HUDEP-2 (cell line): ENCODE data around the gene OR8G5.
A peak's percentile ranks its signal among the peaks of the same experiment; 100 is the strongest.
"Not testable (repeated sequence)": the region's sequence is repeated elsewhere in the genome, so short reads cannot be mapped to it uniquely, and the experiment has no call there.

Experiments
- DNase-seq, 76 experiments: peaks; one replicate each; lab custom pipeline; 2025; ENCODE audit not compliant: unreplicated experiment in 76 of 76; lab: John Stamatoyannopoulos, UW

Gene OR8G5, protein sequence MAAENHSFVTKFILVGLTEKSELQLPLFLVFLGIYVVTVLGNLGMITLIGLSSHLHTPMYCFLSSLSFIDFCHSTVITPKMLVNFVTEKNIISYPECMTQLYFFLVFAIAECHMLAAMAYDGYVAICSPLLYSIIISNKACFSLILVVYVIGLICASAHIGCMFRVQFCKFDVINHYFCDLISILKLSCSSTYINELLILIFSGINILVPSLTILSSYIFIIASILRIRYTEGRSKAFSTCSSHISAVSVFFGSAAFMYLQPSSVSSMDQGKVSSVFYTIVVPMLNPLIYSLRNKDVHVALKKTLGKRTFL

DNA sequence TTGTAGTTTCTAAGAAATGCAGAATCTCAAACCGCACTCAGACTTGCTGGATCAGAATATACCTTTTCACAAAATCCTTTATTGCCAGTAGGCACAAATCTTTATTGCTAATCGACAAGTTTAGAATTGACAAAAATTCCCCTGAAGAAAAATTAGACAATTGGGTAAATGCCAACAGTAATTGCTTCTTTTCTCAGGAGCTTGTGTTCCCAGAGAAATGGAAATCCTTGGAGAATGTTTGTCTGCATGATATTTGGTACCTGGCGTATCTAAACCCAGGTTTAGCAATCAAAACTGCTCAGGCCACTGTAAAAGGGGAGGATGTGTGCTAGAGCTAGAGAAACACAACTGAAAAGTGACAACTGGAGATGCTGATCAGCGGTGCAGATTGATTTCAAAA is at the start of gene OR8G5:
TSS of gene OR8G5 (plus strand) at position 301 of the 400 bp plus-strand sequence. CDS start 8,556 bp downstream, outside the sequence.
- no peak for DNase-seq

- DNase-seq, result peak in 53 of 76 experiments; percentile 7 to 84 (median 43)
Measured at GRCh38 chr11:124207102-124207792, 48.9 kb upstream of the OR8G5 start.

DNA sequence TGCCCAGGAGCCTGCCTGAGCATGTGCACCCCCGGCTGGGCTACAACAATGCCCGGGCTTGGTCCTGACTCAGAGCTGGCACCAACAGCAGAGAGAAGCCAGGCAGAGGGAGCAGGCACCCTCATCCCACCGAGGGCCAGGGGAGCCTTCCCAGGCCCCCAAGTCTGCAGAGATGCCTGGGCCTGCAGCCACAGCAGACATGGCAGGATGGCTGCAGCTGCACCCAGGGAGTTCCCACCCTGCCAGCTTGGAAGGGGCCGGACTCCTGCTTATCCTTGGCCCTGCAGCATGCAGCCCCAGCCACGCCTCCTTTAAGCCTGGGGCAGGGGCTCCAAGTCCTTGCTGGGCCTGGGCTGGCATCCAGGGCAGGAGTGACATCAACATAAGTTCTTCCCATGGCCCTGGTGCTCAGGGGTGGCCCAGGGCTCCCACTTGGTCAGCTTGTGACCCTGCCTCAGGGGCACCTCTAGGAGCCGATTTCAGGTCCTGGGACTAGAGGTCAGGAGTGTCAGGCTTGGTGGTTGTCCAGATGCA is 46.3 kb upstream of the OR8G5 start:
- no peak for DNase-seq

- DNase-seq, result no peak
Measured at GRCh38 chr11:124210421-124210820, 45.8 kb upstream of the OR8G5 start.

GRCh38 chr11:124211321-124211720 is 44.9 kb upstream of the OR8G5 start:
- DNase-seq, result no peak

- DNase-seq, result no peak
Measured at GRCh38 chr11:124214027-124214426, 42.1 kb upstream of the OR8G5 start.

DNA sequence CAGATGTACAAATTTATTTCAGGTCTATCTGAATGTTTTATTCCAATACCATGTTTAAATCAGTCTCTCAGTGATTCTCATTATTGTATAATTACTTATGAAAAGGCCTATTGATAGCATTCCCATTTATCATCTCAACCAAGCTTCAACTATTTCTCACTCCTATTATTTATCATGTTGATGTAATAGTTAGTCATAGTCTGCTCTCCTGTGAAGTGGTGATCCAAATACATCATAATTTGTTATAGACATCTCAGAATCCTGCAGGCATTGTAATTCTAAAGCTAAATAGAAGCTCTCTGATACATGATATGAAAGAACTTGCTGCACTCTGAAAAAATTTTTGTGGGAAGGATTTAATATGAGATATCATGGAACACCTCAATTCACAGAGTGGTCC is 37.0 kb upstream of the OR8G5 start:
- DNase-seq, result no peak

- DNase-seq, result no peak
Measured at GRCh38 chr11:124222407-124222806, 33.8 kb upstream of the OR8G5 start.

DNA sequence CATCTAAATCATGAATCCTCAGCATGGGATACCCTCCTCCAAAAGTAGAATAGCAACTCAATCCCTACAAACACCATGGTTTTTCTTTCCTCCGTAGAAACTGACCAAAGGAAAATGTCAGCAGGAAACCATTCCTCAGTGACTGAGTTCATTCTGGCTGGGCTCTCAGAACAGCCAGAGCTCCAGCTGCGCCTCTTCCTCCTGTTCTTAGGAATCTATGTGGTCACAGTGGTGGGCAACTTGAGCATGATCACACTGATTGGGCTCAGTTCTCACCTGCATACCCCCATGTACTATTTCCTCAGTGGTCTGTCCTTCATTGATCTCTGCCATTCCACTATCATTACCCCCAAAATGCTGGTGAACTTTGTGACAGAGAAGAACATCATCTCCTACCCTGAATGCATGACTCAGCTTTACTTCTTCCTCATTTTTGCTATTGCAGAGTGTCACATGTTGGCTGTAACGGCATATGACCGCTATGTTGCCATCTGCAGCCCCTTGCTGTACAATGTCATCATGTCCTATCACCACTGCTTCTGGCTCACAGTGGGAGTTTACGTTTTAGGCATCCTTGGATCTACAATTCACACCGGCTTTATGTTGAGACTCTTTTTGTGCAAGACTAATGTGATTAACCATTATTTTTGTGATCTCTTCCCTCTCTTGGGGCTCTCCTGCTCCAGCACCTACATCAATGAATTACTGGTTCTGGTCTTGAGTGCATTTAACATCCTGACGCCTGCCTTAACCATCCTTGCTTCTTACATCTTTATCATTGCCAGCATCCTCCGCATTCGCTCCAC is 31.4 kb upstream of the OR8G5 start:
- peak in 17 of 76 experiments; percentile 1 to 55 (median 16) for DNase-seq

GRCh38 chr11:124225471-124225870 is 30.7 kb upstream of the OR8G5 start:
- DNase-seq, result no peak

DNA sequence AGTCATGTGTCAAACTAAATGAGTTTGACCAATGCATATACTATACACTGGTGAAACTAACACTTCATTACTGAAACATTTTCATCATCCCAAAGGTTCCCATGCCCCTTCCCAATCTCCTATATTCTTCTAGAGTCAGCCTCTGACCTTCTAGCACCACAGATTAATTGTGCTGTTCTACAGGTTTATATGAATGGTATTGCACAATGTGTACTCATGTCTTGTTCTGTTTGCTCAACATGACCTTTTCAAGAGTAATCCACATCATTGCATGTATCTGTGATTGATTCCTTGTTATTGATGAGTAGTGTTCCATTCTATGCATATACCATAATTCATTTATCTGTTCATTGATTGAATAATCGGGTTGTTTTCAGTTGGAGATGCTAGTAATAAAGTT is 22.8 kb upstream of the OR8G5 start:
- no peak for DNase-seq

DNA sequence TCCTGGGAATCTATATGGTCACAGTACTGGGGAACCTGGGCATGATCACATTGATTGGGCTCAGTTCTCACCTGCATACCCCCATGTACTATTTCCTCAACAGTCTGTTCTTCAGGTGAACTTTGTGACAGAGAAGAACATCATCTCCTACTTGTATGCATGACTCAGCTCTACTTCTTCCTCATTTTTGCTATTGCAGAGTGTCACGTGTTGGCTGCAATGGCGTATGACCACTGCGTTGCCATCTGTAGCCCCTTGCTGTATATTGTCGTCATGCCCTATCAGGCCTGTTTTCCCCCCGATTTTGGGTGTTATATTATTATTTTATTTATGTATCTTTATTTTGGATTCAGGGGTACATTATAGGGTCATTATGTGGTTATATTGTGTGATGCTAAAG is 17.7 kb upstream of the OR8G5 start:
- no peak for DNase-seq

DNA sequence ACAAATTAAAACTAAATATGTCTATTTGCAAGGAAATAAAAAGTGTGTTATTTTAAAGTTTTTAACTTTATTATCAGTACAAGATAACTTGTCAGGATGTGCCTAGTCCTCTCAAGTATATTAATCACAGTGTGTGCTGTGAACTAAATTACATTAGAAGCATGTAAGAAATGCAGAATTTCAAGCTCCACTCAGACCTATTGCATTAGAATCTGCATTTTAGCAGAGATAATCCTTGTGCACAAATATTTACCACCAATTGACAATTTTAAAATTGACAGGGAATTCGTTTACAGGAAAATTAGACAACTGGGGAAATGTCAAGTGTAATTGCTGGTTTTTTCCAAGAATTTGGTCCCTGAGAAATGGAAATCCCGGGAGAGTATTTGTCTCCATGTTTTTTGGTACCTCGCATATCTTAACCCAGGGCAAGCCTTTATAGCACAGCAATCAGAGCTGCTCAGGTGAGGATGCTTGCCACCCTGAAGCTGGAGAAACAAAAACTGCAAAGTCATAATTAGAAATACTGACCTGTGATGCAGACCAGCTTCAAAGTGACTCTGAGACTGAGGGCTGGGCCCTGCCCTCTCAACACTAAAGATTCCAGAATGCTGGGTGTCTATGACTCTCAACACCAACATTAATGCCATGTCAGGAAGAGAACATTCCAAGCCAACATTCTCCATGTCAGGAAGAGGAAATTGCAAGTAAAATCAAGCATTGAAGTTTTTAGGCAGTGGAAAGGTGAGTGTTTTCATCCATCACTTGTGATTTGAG is 15.4 kb upstream of the OR8G5 start, which contains the start of gene OR8G1:
TSS of gene OR8G1 (plus strand) at position 475 of the 777 bp plus-strand sequence. CDS start 8,581 bp downstream, outside the sequence.
- DNase-seq, result no peak

- not testable (repeated sequence) for DNase-seq
Measured at GRCh38 chr11:124249869-124250268, 6.3 kb upstream of the OR8G5 start.

- not testable (repeated sequence) for DNase-seq
Measured at GRCh38 chr11:124265041-124265440, 8.9 kb downstream of the OR8G5 start.

DNA sequence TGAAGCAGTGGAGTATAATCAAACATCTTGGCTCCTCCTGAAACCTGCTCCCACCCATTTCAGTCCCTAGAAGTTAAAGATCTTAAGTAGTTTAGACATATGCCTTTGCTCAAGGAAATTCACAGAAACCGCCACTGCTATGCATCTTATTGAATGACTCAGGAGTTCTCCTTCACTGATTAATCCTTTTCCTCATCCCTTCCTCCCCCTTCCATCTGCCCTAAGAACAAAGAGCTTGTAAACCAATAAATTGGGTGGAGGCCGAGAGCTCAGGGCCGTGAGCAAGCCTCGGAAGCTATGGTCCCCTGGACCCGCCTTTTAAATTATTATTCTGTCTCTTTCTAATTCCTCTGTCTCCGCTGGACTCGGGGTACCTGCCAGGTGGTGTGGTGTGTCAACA is 14.7 kb downstream of the OR8G5 start:
- not testable (repeated sequence) for DNase-seq

- DNase-seq, result no peak
Measured at GRCh38 chr11:124274000-124274399, 17.8 kb downstream of the OR8G5 start.

DNA sequence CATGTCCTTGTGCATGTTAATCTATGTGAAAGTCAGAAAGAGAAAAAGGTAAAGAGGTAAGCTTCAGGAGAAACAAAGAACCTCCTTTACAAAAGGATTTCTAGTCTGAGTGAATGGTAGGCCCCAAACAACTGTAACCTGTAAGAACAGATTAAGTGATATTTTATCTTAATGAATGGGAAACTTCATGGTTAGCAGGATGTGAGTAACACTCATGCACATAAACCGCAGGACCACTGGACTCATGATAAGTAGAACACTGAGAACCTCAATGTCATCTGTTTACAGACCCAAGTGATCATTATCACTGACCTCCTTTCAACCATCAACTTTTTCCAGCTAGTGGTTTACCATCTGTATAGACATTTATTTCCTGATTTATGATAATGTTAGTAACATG is 19.9 kb downstream of the OR8G5 start:
- DNase-seq, result peak in 48 of 76 experiments; percentile 2 to 83 (median 48)

DNA sequence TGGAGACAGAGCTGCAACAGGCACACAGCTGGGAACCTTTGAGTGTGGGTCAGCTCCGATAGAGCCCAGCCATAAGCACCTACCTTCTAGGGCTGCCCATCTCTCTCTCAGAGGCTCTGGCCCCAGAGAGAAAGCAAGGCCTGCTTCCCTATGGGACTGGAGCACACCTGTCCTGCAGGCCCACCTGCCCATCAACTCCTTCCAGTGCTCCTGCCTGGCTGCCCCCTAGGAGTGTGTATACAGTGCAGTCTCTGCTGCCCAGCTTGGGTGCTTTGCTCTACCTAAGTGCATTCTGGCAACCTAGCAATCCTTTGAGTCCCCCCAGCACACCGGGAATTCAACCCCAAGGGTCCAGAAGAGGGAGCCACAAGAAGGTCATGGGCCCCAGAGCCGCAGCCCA is 21.0 kb downstream of the OR8G5 start:
- no peak for DNase-seq

GRCh38 chr11:124277804-124278203 is 21.6 kb downstream of the OR8G5 start:
- DNase-seq, result peak in 32 of 76 experiments; percentile 1 to 55 (median 17)
